Hepatocyte (in vitro differentiated cells): ENCODE measurements around the gene TMEM232. TPM values are rescaled to one million over a fixed set of nuclear protein-coding genes. Genes with fewer than 3 reads are reported as not detected.

Source experiments
- DNase-seq: peaks from one replicate; pipeline ENCODE4 v3.0.0-alpha.2; 2016; ENCODE audit warnings: low spot score
- H2AFZ ChIP-seq: fragments of 200-600 bp; sonication (generic); 2 replicates; pipeline ENCODE4 v1.6.0; 2016; ENCODE audit warnings: antibody characterized with exemption, mild to moderate bottlenecking
- H3K27ac ChIP-seq: fragments of 200-600 bp; sonication (generic); 2 replicates; pipeline ENCODE4 v1.5.1; 2016; ENCODE audit warnings: mild to moderate bottlenecking
- H3K27me3 ChIP-seq: fragments of 200-600 bp; sonication (generic); 2 replicates; pipeline ENCODE4 v1.6.1; 2016
- H3K36me3 ChIP-seq: fragments of 200-600 bp; sonication (generic); replicated peaks from 2 replicates; pipeline ENCODE4 v1.5.1; 2016; ENCODE audit warnings: low read depth; ENCODE audit not compliant: insufficient read depth
- H3K4me1 ChIP-seq: fragments of 200-600 bp; sonication (generic); 2 replicates; pipeline ENCODE4 v1.5.1; 2016; ENCODE audit warnings: mild to moderate bottlenecking, moderate library complexity; ENCODE audit not compliant: insufficient read depth
- H3K4me2 ChIP-seq: fragments of 200-600 bp; sonication (generic); 2 replicates; pipeline ENCODE4 v1.6.0; 2016
- H3K4me3 ChIP-seq: fragments of 200-600 bp; sonication (generic); 2 replicates; pipeline ENCODE4 v1.5.1; 2016; ENCODE audit warnings: mild to moderate bottlenecking
- H3K79me2 ChIP-seq: fragments of 200-600 bp; sonication (generic); 2 replicates; pipeline ENCODE4 v1.6.0; 2017; ENCODE audit warnings: mild to moderate bottlenecking
- H3K9me2 ChIP-seq: fragments of 200-600 bp; sonication (generic); replicated peaks from 2 replicates; pipeline ENCODE4 v1.6.0; 2017; ENCODE audit warnings: mild to moderate bottlenecking; ENCODE audit not compliant: insufficient read depth
- H3K9me3 ChIP-seq: fragments of 200-600 bp; sonication (generic); 2 replicates; pipeline ENCODE4 v1.5.1; 2016; ENCODE audit warnings: low read depth, mild to moderate bottlenecking
- H4K20me1 ChIP-seq: fragments of 200-600 bp; sonication (generic); 2 replicates; pipeline ENCODE4 v1.6.0; 2016; ENCODE audit warnings: mild to moderate bottlenecking; ENCODE audit not compliant: insufficient read depth, poor library complexity, severe bottlenecking
- EZH2 ChIP-seq: fragments of 200-600 bp; sonication (generic); IDR thresholded peaks from 2 replicates; pipeline ENCODE4 v1.6.1; 2016; ENCODE audit warnings: antibody characterized with exemption, mild to moderate bottlenecking, borderline replicate concordance
- EZH2phosphoT487 ChIP-seq: fragments of 200-600 bp; sonication (generic); IDR thresholded peaks from one replicate; pipeline ENCODE4 v1.6.1; 2018; ENCODE audit warnings: antibody characterized with exemption, mild to moderate bottlenecking, low read depth, moderate library complexity; ENCODE audit not compliant: unreplicated experiment, severe bottlenecking
- WGBS: methylation state at CpG from one replicate; pipeline ENCODE4 v1.1.6; 2016; ENCODE audit warnings: low lambda C conversion rate; ENCODE audit errors: missing lambda C conversion rate; 5-methylcytosine and 5-hydroxymethylcytosine counted together
- polyA plus RNA-seq: library from polyadenylated mRNA; unstranded; fragments of >200 nt; fragmentation: Nextera tagmentation; extraction: Ambion mirVana; gene quantifications from 2 replicates; pipeline ENCODE4 v1.2.1, GENCODE V29; 2016
- total RNA-seq: library from RNA; depleted of rRNA; stranded (reverse); fragments of >200 nt; gene quantifications from 2 replicates; pipeline ENCODE4 v1.2.3, GENCODE V29; 2014
- TF ChIP-seq, protein P1 (sequence below): fragments of 200-600 bp; sonication (generic); IDR thresholded peaks from 2 replicates; pipeline ENCODE4 v1.5.1; 2016; ENCODE audit warnings: antibody characterized with exemption, mild to moderate bottlenecking; ENCODE audit not compliant: poor library complexity

Gene TMEM232
- total and polyA plus RNA-seq, 2 experiments from 2014 or later = 2.4 to 2.8 TPM

DNA sequence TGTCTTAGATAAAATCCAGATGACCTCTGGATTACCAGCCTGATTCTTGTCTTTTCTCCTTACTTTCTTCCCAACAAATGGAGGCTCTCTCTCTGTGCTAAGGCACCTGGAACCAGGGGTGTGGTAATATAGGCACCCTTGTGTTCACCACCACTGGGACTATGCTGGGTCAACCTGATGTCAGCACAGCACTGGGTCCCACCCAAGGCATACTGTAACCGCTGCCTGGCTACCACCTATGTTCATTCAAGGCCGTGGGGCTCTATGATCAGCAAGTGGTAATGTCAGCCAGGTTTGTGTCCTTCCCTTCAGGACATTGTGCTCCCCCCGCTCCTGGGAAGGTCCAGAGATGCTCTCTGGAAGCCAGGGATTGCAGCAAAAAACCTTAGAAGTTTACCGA lies 283.6 kb downstream of the TMEM232 start:
- Histone ChIP-seq H4K20me1 (no peaks in the 10 kb centered on the region), H3K4me3 (no peak overlapping the region), H3K36me3 (no peaks in the 10 kb centered on the region), H3K4me1 (peaks cover 7% of the 10 kb centered on the region), H3K27ac (no peak overlapping the region), H3K9me2 (no peaks in the 10 kb centered on the region), H3K27me3 (no peaks in the 10 kb centered on the region), H3K79me2 (no peaks in the 10 kb centered on the region), H2AFZ (no peak overlapping the region), H3K4me2 (no peak overlapping the region), H3K9me3 (no peaks in the 10 kb centered on the region)
- TF ChIP-seq EZH2phosphoT487 = no peak
- TF ChIP-seq, protein P1, sequence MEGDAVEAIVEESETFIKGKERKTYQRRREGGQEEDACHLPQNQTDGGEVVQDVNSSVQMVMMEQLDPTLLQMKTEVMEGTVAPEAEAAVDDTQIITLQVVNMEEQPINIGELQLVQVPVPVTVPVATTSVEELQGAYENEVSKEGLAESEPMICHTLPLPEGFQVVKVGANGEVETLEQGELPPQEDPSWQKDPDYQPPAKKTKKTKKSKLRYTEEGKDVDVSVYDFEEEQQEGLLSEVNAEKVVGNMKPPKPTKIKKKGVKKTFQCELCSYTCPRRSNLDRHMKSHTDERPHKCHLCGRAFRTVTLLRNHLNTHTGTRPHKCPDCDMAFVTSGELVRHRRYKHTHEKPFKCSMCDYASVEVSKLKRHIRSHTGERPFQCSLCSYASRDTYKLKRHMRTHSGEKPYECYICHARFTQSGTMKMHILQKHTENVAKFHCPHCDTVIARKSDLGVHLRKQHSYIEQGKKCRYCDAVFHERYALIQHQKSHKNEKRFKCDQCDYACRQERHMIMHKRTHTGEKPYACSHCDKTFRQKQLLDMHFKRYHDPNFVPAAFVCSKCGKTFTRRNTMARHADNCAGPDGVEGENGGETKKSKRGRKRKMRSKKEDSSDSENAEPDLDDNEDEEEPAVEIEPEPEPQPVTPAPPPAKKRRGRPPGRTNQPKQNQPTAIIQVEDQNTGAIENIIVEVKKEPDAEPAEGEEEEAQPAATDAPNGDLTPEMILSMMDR = no peak
- no peak for TF ChIP-seq EZH2
- DNase-seq = no peak
- WGBS = 99% methylated on average over 4 of the region's 4 CpGs

DNA sequence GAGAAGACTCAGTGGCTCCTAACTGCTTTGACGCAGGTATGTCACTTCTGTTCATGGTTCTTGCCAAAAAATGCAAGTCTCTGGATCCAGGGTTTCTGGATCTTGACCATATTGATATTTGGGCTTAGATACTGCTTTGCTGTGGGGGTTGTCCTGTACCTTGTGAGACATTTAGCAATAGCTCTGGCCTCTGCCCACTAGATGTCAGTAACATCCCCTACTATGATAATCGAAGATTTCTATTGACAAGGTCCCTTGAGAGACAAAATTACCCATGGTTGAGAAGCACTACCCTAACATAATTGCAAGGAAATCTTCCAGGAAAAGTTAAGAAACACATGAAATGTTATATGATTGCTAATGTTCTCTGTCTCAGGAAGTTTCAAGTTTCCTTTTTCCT lies 285.4 kb downstream of the TMEM232 start:
- H3K36me3 ChIP-seq = no peaks in the 10 kb centered on the region
- H4K20me1 ChIP-seq = no peaks in the 10 kb centered on the region
- H3K27me3 ChIP-seq = no peaks in the 10 kb centered on the region
- peaks cover 7% of the 10 kb centered on the region for H3K4me1 ChIP-seq
- DNase-seq = peak; percentile 44
- TF ChIP-seq EZH2 = no peak
- TF ChIP-seq, protein P1 = peak; percentile 45
- WGBS = 35% methylated on average over 2 of the region's 2 CpGs
- no peak overlapping the region for H3K27ac ChIP-seq
- H3K9me2 ChIP-seq = no peaks in the 10 kb centered on the region
- H3K9me3 ChIP-seq = no peaks in the 10 kb centered on the region
- no peak overlapping the region for H2AFZ ChIP-seq
- no peak overlapping the region for H3K4me3 ChIP-seq
- H3K4me2 ChIP-seq = no peak overlapping the region
- no peaks in the 10 kb centered on the region for H3K79me2 ChIP-seq

DNA sequence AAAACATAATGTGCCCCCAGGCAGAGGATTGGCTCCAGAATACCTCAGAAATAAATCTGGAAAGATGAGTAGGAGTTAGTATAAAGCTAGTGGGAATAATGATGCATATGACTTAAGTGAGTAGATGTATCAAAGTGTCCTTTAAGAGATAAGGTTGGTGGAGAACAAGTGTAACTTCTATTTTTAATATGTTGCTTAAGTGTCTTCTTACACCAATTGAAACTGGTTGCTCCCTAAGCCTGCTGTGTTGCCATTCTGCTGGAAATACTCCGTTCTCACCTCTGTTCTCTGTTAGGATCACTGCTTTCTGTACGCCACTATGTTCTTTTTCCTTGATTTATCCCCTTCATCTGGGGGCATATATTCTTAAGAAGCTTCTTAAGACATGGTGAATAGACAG lies 286.4 kb downstream of the TMEM232 start:
- H3K4me1 ChIP-seq = peaks cover 7% of the 10 kb centered on the region
- 75% methylated on average over 2 of the region's 2 CpGs for WGBS
- no peak overlapping the region for H2AFZ ChIP-seq
- H3K4me3 ChIP-seq = no peak overlapping the region
- no peak overlapping the region for H3K4me2 ChIP-seq
- H3K9me2 ChIP-seq = no peaks in the 10 kb centered on the region
- no peaks in the 10 kb centered on the region for H3K36me3 ChIP-seq
- no peaks in the 10 kb centered on the region for H3K9me3 ChIP-seq
- H3K27ac ChIP-seq = no peak overlapping the region
- DNase-seq = no peak
- no peaks in the 10 kb centered on the region for H3K79me2 ChIP-seq
- TF ChIP-seq EZH2 (no peak), EZH2phosphoT487 (no peak)
- TF ChIP-seq, protein P1 = no peak
- no peaks in the 10 kb centered on the region for H3K27me3 ChIP-seq
- H4K20me1 ChIP-seq = no peaks in the 10 kb centered on the region

DNA sequence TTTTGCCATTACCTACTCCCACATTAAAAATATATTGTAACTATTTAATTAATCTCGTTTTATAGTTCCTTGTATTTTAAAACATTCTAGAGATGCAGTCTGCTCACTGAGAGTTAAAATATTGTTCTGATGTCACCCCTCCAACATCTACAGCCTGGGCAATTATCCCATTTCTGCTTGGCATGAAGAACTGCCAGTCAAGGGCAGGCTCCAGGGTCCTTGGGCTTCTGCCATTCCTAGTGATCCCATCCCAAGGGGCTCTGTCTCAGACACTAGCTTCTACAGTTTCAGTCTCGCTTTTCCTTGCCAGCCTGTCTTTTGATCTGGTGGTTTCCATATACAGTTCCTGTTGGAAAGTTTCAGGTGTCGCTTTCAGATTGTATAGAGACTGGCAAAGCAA lies 287.2 kb downstream of the TMEM232 start:
- no peak for DNase-seq
- Histone ChIP-seq H3K9me3 (no peaks in the 10 kb centered on the region), H3K4me1 (peaks cover 7% of the 10 kb centered on the region), H3K79me2 (no peaks in the 10 kb centered on the region), H3K27ac (no peak overlapping the region), H3K4me2 (no peak overlapping the region), H4K20me1 (no peaks in the 10 kb centered on the region), H3K9me2 (no peaks in the 10 kb centered on the region), H3K4me3 (no peak overlapping the region), H3K36me3 (no peaks in the 10 kb centered on the region), H2AFZ (no peak overlapping the region), H3K27me3 (no peaks in the 10 kb centered on the region)
- TF ChIP-seq, protein P1 = no peak
- TF ChIP-seq EZH2phosphoT487 = no peak
- TF ChIP-seq EZH2 = no peak
- 75% methylated on average over 3 of the region's 3 CpGs for WGBS
